ENCODE data around the gene SHOC1.

Gene SHOC1

DNA sequence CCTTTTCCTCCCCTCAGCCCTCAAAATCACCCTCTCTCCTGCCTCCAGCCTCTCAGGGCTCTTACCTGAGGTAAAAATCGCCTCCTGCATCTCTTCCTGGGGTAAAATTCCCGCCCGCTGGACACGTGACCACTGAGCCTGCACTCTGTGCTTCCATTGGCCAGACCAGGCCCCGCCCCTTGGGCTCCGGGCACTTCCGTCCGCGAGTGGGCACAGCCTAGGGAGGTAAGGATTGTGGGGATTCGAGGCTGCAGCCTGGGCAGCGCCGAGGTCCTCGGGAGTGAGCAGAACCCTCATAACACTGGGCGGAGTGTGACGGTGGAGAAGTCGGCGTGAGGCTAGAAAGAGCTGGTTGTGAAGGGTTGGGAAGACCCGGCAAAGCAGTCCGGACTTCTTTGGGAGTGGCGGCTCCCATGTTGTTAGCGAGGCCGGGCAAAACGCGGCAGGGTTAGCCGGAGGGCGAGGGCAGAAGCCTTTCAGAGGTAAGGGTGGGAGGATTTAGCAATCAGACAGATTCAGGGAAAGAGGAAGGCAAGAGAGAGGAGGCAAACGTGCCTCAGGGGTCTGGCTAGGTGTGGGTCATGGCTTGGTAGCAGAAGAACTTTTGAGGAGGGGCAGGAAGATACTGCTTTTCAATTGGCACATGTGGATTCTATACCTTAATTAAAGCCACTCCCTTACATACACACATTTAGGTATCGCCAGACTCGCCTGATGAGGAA is at the start of gene SHOC1:
Gene SHOC1 (minus strand): TSS at position 103 of the 722 bp plus-strand sequence. CDS start 3,519 bp downstream, outside the sequence.
- H3K4me1 Mint-ChIP-seq, result no peaks in the 10 kb centered on the region
- H3K27ac Mint-ChIP-seq, result no peak within 1 kb of the TSS
- no peak for ATAC-seq
- peak within 1 kb of the TSS; percentile 57 for H3K4me3 Mint-ChIP-seq
- no peaks in the 10 kb centered on the region for H3K27me3 Mint-ChIP-seq
- H3K9me3 Mint-ChIP-seq, result no peaks in the 10 kb centered on the region
- H3K36me3 Mint-ChIP-seq, result no peaks in the 10 kb centered on the region

- ATAC-seq, result no peak
- H3K27ac Mint-ChIP-seq, result no peak overlapping the region
- H3K36me3 Mint-ChIP-seq, result no peaks in the 10 kb centered on the region
- H3K4me3 Mint-ChIP-seq, result no peak overlapping the region
- H3K27me3 Mint-ChIP-seq, result no peaks in the 10 kb centered on the region
- H3K4me1 Mint-ChIP-seq, result peaks cover 14% of the 10 kb centered on the region
- no peaks in the 10 kb centered on the region for H3K9me3 Mint-ChIP-seq
Measured at GRCh38 chr9:111843971-111844370, 49.2 kb upstream of the SHOC1 start.

DNA sequence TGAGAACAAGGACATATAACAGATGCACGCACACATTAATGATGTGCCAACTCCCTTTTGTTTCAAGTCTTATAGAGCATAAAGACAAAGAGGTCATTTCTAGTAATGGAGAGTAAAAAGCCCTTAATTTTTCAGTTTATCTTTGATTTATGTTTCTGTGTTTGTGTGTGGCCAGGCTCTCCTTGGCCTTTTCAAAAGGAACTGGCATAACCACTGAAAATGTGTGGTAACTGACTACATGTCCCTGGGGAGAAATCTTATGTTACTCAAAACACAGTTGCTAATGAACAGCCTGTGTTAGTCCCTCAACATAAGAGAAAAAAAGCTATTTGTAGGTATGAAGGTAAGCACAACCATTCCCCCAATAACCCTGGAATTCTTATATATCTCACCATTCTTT is 47.6 kb upstream of the SHOC1 start:
- H3K27me3 Mint-ChIP-seq, result no peaks in the 10 kb centered on the region
- no peaks in the 10 kb centered on the region for H3K36me3 Mint-ChIP-seq
- no peak overlapping the region for H3K4me3 Mint-ChIP-seq
- ATAC-seq, result peak; percentile 82
- peaks cover 14% of the 10 kb centered on the region for H3K4me1 Mint-ChIP-seq
- no peak overlapping the region for H3K27ac Mint-ChIP-seq
- H3K9me3 Mint-ChIP-seq, result no peaks in the 10 kb centered on the region

DNA sequence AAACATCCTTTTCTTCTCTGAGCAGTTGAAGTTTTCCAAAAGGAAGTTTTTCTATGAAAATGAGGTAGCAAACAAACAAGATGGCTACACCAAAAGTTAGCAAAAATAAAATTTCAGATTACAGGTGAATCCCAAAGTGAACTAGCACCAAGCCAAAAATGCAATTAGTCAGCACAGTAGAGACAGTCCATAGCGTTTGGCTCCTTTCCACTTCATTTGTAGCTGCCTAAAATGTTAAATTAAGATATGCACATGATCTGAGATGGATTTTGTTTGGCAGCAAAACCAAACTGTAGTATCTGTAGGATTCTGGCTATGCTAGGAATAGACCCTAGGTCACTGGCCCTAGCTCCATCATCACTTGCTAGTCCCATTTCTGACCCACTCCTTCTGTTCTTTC is 45.7 kb upstream of the SHOC1 start:
- Mint-ChIP-seq H3K36me3 (no peaks in the 10 kb centered on the region), H3K27ac (no peak overlapping the region), H3K4me3 (no peak overlapping the region), H3K9me3 (no peaks in the 10 kb centered on the region), H3K4me1 (peaks cover 14% of the 10 kb centered on the region), H3K27me3 (no peaks in the 10 kb centered on the region)
- no peak for ATAC-seq

GRCh38 chr9:111839987-111840386 is 45.2 kb upstream of the SHOC1 start:
- H3K27ac Mint-ChIP-seq, result no peak overlapping the region
- H3K4me3 Mint-ChIP-seq, result no peak overlapping the region
- no peak for ATAC-seq
- H3K36me3 Mint-ChIP-seq, result no peaks in the 10 kb centered on the region
- peaks cover 14% of the 10 kb centered on the region for H3K4me1 Mint-ChIP-seq
- no peaks in the 10 kb centered on the region for H3K9me3 Mint-ChIP-seq
- no peaks in the 10 kb centered on the region for H3K27me3 Mint-ChIP-seq

GRCh38 chr9:111839387-111839786 is 44.6 kb upstream of the SHOC1 start:
- H3K27me3 Mint-ChIP-seq, result no peaks in the 10 kb centered on the region
- ATAC-seq, result peak; percentile 91
- H3K4me3 Mint-ChIP-seq, result no peak overlapping the region
- H3K9me3 Mint-ChIP-seq, result no peaks in the 10 kb centered on the region
- peaks cover 14% of the 10 kb centered on the region for H3K4me1 Mint-ChIP-seq
- H3K27ac Mint-ChIP-seq, result no peak overlapping the region
- no peaks in the 10 kb centered on the region for H3K36me3 Mint-ChIP-seq

- ATAC-seq, result no peak
- no peaks in the 10 kb centered on the region for H3K9me3 Mint-ChIP-seq
Measured at GRCh38 chr9:111838439-111838838, 43.7 kb upstream of the SHOC1 start.

GRCh38 chr9:111836311-111836710 is 41.6 kb upstream of the SHOC1 start:
- Mint-ChIP-seq H3K27me3 (no peaks in the 10 kb centered on the region), H3K4me1 (peaks cover 6% of the 10 kb centered on the region), H3K4me3 (no peak overlapping the region), H3K27ac (no peak overlapping the region), H3K9me3 (no peaks in the 10 kb centered on the region), H3K36me3 (no peaks in the 10 kb centered on the region)
- ATAC-seq, result no peak

More at GRCh38 chr9:111838439-111838838, 43.7 kb upstream of the SHOC1 start:
- Mint-ChIP-seq H3K4me1 (peaks cover 14% of the 10 kb centered on the region), H3K27me3 (no peaks in the 10 kb centered on the region), H3K36me3 (no peaks in the 10 kb centered on the region), H3K27ac (no peak overlapping the region), H3K4me3 (no peak overlapping the region)

GRCh38 chr9:111833941-111834340 is 39.2 kb upstream of the SHOC1 start:
- Mint-ChIP-seq H3K4me1 (no peaks in the 10 kb centered on the region), H3K27ac (no peak overlapping the region)

DNA sequence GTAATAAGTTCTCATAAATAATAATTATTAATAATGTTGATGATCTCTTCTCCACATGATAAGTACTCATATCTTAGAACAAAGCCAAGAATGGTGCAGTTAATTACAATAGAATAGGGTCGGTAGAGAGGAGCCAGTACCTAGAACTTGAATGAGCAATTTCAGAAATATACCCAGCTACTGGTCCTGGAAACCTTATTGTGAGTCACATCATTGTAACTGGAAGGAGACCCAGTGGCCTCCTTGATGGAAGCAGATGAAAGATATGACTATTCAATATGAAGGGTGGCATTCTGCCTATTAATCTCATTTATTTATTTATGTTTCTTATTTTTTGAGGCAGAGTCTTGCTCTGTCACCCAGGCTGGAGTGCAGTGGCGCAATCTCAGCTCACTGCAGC is 37.7 kb upstream of the SHOC1 start:
- ATAC-seq, result no peak
- H3K36me3 Mint-ChIP-seq, result no peaks in the 10 kb centered on the region
- no peaks in the 10 kb centered on the region for H3K27me3 Mint-ChIP-seq

More at GRCh38 chr9:111833941-111834340, 39.2 kb upstream of the SHOC1 start:
- Mint-ChIP-seq H3K36me3 (no peaks in the 10 kb centered on the region), H3K4me3 (no peak overlapping the region), H3K9me3 (no peaks in the 10 kb centered on the region), H3K27me3 (no peaks in the 10 kb centered on the region)
- ATAC-seq, result no peak

GRCh38 chr9:111831371-111832108 is 36.8 kb upstream of the SHOC1 start:
- Mint-ChIP-seq H3K36me3 (no peaks in the 10 kb centered on the region), H3K4me1 (no peaks in the 10 kb centered on the region), H3K4me3 (no peak overlapping the region), H3K9me3 (no peaks in the 10 kb centered on the region), H3K27me3 (no peaks in the 10 kb centered on the region), H3K27ac (no peak overlapping the region)
- ATAC-seq, result no peak

More for the DNA sequence above, 37.7 kb upstream of the SHOC1 start:
- H3K9me3 Mint-ChIP-seq, result no peaks in the 10 kb centered on the region
- no peaks in the 10 kb centered on the region for H3K4me1 Mint-ChIP-seq
- no peak overlapping the region for H3K4me3 Mint-ChIP-seq
- no peak overlapping the region for H3K27ac Mint-ChIP-seq

DNA sequence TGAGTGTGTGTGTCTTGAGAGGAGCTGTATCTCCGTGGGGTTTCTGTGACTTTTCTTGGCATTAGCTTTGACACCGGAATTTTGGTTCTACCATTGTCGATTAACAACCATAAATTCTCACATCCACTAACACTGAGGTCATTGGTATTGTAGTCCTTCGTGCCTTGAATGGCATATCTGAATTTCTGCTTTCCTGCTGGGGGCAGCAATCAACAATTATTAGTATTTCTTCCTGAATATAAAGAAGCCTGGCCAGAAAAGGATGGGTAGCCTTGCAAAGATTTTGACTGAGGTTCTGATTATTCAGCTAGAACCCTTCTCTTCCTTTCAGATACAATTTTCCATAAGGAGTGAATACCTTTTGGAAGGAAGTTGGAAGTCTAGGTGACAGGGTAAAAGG is 33.5 kb upstream of the SHOC1 start:
- no peak for ATAC-seq
- H3K4me1 Mint-ChIP-seq, result peaks cover 4% of the 10 kb centered on the region

GRCh38 chr9:111825468-111826145 is 30.9 kb upstream of the SHOC1 start:
- Mint-ChIP-seq H3K4me3 (no peak overlapping the region), H3K4me1 (peaks cover 16% of the 10 kb centered on the region)

More for the DNA sequence above, 33.5 kb upstream of the SHOC1 start:
- Mint-ChIP-seq H3K27ac (no peak overlapping the region), H3K36me3 (no peaks in the 10 kb centered on the region), H3K4me3 (no peak overlapping the region), H3K27me3 (no peaks in the 10 kb centered on the region), H3K9me3 (no peaks in the 10 kb centered on the region)

GRCh38 chr9:111821006-111821528 is 26.3 kb upstream of the SHOC1 start:
- H3K4me3 Mint-ChIP-seq, result no peak overlapping the region
- no peaks in the 10 kb centered on the region for H3K36me3 Mint-ChIP-seq
- peak overlapping the region; percentile 28 for H3K27ac Mint-ChIP-seq
- peaks cover 16% of the 10 kb centered on the region for H3K4me1 Mint-ChIP-seq
- no peaks in the 10 kb centered on the region for H3K9me3 Mint-ChIP-seq
- ATAC-seq, result peak; percentile 89
- no peaks in the 10 kb centered on the region for H3K27me3 Mint-ChIP-seq

More at GRCh38 chr9:111825468-111826145, 30.9 kb upstream of the SHOC1 start:
- H3K9me3 Mint-ChIP-seq, result no peaks in the 10 kb centered on the region
- ATAC-seq, result no peak
- H3K27ac Mint-ChIP-seq, result peak overlapping the region; percentile 24
- H3K36me3 Mint-ChIP-seq, result no peaks in the 10 kb centered on the region
- H3K27me3 Mint-ChIP-seq, result no peaks in the 10 kb centered on the region

- no peak for ATAC-seq
- no peaks in the 10 kb centered on the region for H3K9me3 Mint-ChIP-seq
- no peaks in the 10 kb centered on the region for H3K27me3 Mint-ChIP-seq
- H3K4me3 Mint-ChIP-seq, result no peak overlapping the region
- no peaks in the 10 kb centered on the region for H3K36me3 Mint-ChIP-seq
- no peak overlapping the region for H3K27ac Mint-ChIP-seq
- H3K4me1 Mint-ChIP-seq, result peaks cover 16% of the 10 kb centered on the region
Measured at GRCh38 chr9:111819360-111819759, 24.6 kb upstream of the SHOC1 start.

All from stimulated activated memory B cell treated with anti-CD40 and anti-IgM and Interleukin-4, amounts not matched to agents 10 μg/mL and 1 μg/mL and 100 μg/mL, for 72 hours (primary cell).